Fibroblast of lung (primary cell): ENCODE measurements around the gene LDLRAD4.

Experiments
- CTCF ChIP-seq, 2 donors: IDR thresholded peaks in 1 of 2; conservative IDR thresholded peaks in 1 of 2; 1 replicate in 1 of 2; 2 replicates in 1 of 2; pipeline ENCODE4 v1.5.1; 2011 to 2012; ENCODE audit warnings: low read length in 2 of 2, control low read depth in 1 of 2, inconsistent platforms in 1 of 2, low read depth in 1 of 2, mild to moderate bottlenecking in 1 of 2
- EZH2 ChIP-seq: IDR thresholded peaks from 2 replicates; pipeline ENCODE4 v1.5.1; 2012; ENCODE audit warnings: low read length, control low read depth, mild to moderate bottlenecking; ENCODE audit errors: missing control alignments

DNA sequence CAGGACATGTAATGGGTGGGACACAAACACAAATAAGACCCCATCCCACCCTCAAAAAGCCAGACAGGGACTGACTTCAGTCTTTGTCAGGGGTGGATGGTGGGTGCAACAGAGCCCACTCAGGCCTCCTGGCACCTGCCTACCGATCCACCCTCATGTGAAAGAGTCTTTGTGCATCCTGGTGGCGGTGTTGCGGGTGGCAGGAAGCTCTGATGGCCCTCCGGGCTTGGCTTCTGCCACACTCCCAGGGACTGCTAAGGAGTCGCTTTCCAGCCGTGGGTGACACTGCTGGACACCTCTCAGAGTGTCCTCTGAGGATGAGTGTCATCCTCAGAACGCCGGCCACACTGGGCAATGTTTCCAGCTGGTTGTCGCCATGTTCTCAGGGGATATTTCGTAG, 92.6 kb downstream of the LDLRAD4 start:
- TF ChIP-seq CTCF (conservative IDR thresholded peaks at IDR 0.05 in 1 of 2, IDR thresholded peaks at IDR 0.05 in 1 of 2; ENCODE audit: low read depth in 1 of 2, low read length in 2 of 2) (no peak), EZH2 (no peak)
